Pons (tissue), 1 donor: Measurements from ENCODE around the gene SCRN1.
"Not testable (repeated sequence)": the region's sequence is repeated elsewhere in the genome, so short reads cannot be mapped to it uniquely, and the experiment has no call there.

Experiments
- DNase-seq: peaks from one replicate; pipeline ENCODE4 v3.0.0-alpha.2; 2016; ENCODE audit warnings: low spot score

The SCRN1 gene

DNA sequence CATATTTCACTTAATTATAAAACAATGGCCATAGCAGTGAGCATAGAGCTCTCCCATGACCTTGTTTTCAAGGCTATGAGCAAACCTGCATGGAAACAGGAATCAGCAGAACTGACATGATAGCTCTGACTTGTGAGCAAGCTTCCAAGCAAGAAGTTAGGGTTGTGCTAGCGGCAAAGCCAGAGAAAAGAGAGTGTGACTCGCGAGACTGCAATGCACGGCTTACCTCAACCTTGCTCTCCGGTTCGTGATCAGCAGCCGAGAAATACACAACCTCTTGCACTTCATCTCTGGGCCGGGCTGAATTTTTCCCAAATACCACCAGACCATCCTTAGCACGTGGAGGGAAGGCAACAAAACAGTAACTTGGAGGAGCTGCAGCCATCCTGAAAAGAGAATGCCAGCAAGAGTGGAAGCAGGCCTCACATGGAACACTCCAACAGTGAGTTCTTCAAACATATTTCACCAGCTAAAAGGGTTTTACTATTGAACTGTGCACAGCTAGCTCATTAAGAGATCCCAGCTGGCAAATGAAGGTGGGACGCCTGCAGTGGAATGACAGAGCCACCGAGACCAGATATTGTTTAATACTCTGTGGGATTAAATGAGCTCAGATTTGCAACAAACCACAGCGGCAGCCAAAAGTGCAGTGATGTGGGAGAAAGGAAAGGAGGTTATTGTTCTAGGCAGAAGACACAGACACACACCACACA, 20.8 kb downstream of the SCRN1 start:
- DNase-seq, result no peak

DNA sequence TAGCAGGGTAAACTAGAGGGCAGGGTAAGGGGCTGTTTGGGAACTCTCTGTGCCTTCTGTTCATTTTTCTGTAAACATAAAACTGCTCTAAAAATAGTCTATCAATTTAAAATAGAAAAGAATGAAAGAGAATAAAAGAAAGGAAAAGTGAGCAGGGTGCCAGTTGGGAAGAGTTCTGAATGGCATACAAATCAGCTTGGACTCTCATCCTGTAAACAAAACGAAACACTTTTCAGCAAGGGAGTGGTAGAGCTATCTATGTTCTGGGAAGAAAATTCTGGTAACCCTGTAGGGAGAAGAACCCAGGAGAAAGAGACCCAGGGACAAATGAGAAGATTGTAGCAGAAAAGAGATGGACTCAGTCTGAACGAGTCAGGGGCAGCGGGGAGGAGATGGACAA, 24.6 kb downstream of the SCRN1 start:
- DNase-seq, result peak; percentile 75

DNA sequence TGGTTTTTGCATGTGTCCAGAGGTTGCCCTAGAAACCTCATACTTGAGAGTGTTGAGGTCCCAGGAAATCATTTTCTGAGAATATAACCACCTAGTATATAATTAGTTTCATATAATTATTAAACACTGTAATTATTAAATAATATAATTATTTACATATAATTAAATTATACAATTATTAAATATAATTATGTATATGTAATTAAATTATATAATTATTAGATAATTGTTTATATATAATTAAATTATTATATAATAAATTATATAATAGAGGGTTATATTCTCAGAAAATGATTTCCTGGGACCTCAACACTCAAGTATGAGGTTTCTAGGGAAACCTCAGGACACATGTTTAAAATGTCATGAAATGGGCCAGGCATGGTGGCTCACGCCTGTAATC, 27.6 kb downstream of the SCRN1 start:
- no peak for DNase-seq

DNA sequence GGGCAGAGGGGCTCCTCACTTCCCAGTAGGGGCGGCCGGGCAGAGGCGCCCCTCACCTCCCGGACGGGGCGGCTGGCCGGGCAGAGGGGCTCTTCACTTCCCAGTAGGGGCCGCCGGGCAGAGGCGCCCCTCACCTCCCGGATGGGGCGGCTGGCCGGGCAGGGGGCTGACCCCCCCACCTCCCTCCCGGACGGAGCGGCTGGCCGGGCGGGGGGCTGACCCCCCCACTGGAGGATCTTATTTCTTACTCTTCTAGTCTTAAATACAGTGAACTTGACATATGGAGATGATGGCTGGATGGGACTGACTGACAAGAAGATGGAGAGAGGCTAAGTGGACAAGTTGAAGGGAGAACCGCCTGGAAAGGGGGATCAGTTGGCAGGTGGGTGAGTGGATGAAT, 28.0 kb downstream of the SCRN1 start:
- not testable (repeated sequence) for DNase-seq

DNA sequence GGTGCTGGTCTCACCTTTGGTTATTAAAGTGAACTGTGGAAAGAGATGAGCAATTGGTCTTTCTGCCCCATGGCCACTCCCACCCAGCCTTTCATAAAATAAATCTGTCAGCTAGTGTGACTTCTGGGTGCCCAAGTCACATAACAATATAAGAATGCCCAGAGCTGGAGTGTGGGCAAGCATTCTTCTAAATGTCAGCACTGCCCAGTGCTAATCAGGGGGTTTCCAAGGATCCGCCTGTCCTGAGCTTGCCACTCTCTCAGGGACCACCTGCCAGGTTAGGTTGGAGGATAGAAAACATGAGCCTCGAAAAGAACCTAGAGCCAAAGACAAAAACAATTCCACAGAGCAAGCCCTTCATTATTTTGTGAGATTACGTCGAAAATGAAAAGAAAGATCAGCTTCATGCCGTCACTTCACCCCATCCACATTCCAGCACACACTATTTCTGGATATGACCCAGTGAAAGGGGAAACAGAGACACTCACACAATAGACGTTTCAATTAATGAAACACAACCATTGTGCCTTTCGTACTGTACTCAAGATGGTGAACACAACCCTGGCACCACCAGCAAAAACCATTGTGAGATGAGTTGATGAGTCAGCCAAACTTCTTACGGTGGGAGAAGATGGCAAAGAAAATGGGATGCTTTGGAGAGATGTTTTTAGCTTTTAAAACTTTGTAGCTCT, 30.8 kb downstream of the SCRN1 start:
- no peak for DNase-seq

DNA sequence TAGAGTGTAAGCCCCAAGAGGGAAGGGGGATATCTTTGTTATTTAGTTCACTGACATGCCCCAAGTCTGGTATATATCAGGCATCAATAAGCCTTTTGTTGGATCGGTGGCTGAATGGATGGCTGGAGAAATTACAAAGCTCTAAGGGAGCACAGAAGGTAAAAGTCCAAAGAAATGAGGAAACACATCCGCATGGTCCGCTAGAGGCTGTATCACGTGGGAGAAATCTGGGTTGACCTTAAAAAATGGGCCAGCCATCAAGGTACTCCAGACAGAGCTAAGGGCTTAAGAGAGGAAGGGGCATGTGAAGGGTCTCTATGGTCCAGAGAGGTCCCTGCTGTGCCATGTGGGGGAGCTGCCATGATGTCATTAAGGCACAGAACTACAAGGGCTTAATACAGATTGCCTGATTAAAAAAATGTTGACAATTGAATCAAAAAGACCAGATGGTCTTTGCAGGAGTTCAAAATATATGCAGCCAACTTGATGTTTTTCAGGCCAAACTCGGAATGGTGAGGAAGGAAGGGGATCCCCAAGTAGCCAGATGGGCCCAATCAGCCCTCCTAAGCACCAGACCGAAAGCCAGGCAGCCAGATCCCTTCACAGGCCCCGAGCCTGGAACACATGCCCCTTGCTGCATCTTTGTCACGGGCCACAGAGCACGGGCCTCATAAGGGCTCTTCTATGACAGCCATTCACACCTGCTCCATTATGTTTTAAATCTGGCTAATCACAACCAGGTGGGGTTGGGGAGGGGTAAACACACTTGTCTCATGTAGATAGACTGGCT, 31.9 kb downstream of the SCRN1 start:
- no peak for DNase-seq

DNA sequence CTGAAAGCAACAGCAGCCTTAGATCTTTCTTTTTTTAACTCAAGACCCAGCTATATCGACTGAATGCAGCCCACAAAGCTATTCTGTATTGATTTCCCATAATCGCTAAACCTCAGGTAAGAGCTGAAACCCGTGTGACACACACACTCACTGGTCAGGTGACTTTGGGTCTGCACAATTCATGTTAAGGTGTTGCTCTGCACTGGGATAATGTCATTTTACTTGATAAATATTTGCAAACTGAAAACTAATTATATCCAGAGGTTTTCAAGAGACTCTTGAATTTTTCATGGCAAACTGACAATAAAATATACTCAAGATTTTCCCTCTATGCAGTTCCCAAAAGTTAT, 33.1 kb downstream of the SCRN1 start:
- no peak for DNase-seq

DNA sequence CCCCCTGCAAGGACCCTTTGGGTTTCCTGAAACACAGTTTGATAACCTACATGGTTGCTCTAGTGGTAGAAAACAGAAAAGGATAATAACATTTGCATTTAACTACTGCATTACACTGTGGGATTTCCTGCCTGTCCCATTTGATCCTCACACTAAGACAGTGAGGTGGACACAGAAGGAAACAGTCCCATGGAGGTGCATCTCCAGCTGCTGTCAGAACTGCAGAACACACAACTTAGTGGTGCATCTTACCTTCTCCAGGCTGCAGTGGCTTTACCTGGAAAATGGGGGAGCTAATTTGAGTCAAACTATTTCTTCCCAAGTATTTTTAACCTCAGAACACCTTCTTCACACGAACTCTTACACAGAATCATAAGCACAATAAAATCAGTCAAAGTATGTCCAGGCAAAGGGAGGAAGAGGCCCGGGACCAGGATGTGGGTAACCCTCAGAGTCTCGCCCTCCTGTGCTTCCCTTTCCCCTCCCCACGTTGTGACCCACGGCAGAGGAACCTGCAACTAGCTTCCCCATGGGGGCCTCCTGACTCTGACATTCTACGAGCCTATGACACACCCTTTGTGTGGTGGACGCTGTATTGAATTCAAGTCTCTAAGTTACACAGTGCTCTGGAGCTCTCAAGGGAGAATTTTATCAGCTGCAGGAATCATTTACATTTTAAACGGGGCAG, 33.7 kb downstream of the SCRN1 start:
- no peak for DNase-seq

DNA sequence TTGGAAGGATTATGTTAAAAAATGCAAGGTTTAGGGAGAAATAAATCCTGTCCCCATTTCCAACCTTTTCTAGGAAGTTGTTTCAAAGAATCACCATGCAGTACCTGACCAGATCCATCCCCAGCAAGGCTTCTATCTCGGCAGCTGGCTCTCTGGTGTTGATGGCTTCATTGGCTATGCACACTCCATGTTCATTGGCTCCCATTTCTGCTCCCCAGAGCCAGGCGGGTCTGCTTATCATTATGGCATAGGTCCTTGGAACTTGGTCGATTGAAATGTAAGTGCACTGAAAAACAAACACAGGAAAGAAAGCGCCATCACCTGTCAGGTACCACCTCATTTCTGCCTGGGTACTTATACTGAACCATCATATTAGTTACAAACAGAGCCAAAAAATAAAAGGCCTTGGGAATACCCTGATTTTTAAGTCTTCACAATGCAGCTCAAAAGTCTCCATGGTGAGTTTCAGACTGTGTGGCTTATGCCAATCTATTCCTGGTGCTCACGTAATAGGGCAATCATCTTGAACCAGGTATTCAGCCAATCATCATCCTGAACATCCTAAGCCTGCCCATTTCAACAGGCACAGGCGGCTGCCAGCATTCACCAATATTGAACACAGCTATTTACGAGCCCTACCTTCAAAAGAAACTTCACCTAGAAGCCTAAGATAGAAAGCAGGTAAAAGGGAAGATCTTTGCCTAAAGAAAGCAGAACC, 34.4 kb downstream of the SCRN1 start:
- no peak for DNase-seq

DNA sequence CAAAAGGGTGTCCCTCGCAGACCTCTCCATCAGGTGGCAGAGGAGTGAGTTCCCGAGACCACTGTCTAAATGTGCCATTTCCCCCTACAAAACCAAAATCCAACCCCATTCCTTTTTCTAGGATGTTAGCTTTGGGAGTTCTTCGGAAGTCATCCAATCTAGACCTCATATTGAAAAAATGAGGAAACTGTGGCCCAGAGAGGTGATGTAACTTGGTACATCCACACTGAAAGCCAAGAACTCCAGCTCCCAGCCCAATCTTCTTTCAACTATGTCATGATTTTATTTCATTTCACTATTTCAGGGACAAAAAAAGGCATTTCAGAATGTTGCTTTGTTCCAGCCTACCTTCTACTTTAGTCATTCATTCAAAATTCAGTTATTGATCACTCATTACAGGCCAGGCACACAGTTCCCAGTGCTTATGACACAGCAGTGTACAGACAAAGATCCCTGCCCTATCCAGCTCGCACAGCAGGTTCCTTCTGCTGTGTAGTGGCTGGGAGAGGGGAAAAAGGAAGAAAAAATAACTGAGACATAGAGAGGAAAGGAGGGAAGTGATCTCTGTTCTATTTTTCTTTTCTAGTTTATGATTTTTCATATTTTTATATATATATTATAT, 35.8 kb downstream of the SCRN1 start:
- no peak for DNase-seq

DNA sequence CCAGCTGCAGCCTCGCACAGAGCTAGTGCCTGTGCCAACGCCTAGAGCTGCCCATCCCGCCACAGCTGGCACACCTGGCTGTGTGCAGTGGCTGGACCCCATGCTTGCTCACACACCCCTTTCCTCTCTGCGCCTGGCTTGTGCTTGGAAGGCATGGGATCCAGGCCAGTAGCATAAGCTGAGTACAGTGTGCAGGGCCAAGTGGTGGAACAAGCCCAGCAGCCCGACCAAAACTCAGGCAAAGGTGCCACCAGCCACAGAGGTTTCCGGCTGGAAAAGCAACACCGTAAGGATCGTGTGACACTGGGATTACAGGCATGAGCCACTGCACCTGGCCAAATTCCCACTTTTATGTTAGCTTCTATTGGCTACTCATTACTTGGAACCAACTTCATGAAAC, 38.4 kb downstream of the SCRN1 start:
- DNase-seq, result no peak

DNA sequence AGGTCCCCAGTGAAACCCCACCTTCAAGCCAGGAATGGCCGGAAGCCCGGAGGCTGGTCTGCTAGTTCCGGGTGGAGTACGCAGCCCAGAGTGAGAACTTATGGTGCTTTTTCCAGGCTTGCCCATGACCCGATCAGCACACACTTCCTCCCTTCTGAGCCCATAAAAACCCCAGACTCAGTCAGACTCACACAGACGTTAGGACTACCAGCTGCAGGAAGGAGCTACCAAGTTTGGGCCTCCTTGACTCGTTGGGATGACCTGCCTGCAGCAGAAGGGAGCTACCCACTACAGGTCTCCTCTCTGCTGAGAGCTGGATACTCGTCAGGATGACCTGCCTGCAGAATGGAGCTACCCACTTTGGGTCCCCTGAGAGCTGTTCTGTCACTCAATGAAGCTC, 39.1 kb downstream of the SCRN1 start:
- DNase-seq, result no peak

DNA sequence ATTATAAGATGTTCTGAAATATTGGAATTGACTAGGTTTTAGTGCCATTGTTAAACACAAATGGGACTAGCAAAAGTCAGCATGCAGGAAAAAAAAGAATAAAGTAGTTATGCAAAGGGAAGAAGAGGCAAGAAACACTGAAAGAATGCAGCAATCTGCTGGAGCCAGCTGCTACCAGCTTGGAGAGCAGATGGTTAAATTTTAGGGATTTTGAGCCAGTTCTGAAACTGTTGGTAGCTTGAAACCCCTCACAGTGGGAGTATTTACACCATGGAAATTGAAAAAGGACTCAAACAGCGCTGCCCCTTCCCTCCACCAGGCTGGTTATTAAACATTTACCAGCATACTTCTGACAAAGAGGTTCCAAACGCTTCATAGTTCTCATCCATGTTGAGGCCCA, 41.0 kb downstream of the SCRN1 start:
- DNase-seq, result no peak

DNA sequence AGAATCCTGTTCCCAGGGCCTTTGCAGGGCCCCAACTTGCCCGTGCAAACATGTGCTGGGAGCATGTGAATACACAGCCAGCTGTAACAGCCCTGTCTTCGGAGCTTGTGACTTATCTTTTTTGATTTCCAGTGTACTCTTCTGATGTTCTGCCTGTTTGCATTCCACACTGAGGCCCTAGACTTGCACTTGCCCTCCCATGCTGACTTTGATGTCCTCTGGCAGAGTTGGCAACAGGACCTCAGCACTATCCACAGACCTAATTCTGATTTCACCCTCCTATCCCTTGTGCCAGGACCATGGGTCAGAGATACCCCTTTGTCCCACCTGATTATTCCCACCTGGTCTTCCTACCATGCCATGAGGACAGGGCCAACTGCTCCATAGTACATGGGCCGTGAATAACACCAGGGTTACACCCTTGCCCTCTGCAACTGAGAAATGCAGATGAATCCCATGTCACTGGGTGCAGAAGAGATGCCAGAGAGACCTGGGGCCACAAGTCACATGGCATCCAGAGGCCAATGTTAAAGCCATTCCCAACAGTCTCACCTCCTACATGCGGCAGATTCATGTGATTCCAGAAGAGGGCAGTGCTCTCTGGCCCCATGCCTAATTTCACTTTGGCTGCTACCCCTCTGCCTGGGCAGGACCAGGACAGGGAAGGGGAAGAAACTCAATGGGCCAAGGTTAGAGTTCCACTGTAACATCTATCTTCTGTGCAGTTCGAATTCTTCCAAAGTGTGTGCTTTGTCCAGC, 43.0 kb downstream of the SCRN1 start:
- DNase-seq, result no peak

DNA sequence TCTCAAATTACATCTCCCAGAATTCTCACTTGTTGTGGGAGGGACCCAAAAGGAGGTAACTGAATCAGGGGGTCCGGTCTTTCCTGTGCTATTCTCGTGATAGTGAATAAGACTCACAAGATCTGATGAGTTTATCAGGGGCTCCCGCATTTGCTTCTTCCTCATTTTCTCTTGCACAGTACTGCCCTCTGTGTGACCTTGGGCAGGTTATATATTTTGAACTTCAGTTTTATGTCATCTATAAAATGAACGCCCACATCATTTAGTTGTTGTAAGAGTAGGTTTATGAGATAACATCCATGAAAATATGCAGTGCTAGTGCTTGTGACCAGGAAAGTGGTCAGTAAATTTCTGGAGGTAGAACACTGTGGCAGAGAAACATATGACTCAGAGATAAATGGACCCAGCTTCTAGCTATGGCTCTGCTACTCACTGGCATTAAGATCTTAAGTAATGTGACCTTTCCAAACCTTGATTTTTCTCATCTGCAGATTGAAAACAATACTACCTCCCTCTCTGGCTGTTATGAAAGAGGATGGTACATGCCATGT, 44.3 kb downstream of the SCRN1 start:
- no peak for DNase-seq

DNA sequence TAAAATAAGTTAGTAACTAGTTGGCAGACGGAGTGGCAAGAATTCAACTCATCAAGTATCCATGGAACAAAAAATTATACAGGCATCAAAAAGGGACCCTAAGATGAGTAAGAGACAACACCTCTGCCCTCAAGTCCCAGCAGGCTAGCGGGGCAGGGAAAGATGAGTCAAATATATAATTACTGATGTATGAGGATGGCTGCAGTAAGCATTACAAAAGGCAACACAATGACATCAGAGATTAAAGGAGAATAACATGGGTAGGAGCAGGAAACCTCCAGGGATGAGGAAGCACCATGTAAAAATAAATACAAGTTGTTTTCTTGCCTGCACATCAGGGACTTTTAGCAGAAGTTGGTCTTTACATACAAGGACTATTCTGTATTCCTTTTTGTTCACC, 49.4 kb downstream of the SCRN1 start:
- no peak for DNase-seq

DNA sequence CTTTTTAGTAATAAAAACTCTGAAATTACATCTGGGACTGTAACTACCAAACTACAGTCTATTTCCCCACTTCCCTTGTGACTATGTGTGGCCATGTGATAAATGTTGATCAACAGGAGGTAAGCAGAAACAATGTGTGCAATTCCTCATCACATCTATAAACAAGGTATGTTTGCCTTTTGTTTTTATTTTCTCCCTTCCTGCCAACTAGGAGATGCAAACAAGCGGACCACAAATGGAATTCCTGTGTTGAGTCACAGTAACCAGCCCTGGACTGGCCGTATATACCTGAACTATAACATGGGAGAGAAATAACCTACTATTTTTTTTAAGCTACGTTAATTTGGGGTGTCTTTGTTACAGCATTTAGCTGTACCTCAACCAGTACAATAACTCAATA, 52.5 kb downstream of the SCRN1 start:
- DNase-seq, result no peak

DNA sequence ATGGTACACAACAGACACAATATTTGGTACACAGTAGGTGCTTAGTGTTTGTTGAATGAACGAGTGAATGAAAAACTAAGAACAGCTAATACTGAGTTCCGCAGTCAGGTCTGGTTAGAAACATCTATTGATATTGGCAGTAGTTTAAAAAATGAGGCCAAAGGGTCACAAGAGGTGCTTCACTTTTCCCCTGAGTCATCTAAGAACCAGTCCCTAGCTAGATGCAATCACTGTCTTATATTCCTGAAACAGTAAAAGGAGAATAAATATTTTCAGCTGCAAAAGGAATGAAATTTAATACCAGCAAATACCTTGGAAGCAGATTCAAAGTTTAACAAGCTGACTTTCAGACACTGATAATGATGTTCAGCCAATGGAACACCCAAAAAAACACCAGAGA, 54.5 kb downstream of the SCRN1 start:
- no peak for DNase-seq

DNA sequence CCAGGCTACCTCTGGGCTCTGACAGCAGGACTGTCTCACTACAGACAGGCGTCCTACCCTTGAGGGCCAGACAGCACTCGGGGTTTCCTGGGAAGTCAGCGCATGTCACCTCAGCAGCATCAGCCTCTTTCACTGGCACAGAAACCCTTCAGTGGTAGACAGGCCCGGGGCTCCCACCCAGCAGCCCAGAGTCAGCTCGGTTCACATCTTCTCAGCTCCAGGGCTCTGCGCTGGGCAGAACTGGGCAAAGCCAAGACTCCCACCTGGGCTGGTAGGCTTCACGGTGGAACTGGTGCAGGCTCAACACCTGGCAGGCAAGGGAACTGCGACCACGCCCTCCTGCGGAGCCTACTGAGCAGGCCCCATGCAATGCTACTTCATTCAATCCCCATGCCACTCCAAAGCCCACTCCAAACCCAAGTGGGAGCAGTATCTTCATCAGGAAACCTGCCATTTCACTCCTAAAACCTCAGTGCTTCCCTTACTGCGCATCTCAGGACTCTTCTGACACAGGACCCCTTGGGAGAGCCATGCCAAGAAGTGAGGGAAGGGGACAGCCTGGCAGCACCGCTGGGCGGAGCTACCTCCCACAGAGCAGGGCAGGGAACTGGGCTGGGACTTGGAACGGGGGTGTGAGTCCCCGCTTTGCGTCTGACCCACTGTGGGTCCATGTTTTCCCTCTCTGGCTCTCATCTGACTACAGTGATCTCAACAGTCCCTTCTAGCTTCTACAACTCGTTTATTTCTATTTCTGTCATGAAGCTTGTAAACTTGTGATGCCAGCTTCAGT, 60.4 kb downstream of the SCRN1 start:
- no peak for DNase-seq

DNA sequence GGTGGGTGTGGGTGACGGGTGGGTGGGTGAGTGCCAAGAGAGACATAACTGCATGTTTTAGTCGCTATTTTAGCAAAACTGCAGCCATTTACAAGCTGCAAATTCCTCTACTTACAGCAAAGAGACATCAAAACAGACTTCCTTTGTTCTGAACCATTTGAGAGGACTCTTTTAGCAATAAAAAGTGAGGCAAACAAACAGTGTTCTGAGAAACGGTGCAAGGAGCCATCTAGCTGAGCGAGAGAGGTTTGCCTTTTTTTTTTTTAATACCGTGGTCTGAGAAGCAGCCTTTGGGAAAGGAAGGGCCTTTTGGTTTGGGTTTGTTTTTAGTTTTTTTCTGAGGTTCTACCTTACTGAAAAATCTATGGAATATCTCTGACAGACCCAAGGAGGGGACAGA, 62.9 kb downstream of the SCRN1 start:
- peak; percentile 87 for DNase-seq
